Measurements from ENCODE around the gene RRM2.
A peak's percentile ranks its signal among the peaks of the same experiment; 100 is the strongest.

The RRM2 gene

DNA sequence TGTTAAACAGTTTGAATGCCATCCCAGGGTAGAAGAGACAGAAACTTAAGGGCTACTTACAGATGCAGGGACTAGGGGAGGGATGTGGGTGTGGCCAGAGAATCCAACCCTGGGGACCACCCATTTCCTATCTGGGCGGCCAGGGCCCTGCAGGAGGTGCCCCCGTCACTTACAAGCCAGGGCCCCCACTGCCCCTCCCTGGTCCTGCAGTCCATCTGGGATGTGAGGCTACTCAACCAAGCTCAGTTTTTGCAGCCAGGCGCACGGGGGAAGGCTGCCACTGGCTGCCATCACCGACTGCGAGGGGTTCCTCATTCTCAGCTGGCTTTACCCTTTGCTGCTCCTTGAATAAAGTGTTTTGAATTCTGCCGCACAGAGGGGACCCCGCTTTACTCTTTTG lies 42.1 kb downstream of the RRM2 start:
- TF ChIP-seq, protein P1, sequence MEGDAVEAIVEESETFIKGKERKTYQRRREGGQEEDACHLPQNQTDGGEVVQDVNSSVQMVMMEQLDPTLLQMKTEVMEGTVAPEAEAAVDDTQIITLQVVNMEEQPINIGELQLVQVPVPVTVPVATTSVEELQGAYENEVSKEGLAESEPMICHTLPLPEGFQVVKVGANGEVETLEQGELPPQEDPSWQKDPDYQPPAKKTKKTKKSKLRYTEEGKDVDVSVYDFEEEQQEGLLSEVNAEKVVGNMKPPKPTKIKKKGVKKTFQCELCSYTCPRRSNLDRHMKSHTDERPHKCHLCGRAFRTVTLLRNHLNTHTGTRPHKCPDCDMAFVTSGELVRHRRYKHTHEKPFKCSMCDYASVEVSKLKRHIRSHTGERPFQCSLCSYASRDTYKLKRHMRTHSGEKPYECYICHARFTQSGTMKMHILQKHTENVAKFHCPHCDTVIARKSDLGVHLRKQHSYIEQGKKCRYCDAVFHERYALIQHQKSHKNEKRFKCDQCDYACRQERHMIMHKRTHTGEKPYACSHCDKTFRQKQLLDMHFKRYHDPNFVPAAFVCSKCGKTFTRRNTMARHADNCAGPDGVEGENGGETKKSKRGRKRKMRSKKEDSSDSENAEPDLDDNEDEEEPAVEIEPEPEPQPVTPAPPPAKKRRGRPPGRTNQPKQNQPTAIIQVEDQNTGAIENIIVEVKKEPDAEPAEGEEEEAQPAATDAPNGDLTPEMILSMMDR (IDR thresholded peaks at IDR 0.05): no peak
- Mint-ChIP-seq H3K9me3 (no peaks in the 10 kb centered on the region), H3K36me3 (ENCODE audit: low read depth) (no peaks in the 10 kb centered on the region), H3K27ac (no peak overlapping the region), H3K4me3 (no peak overlapping the region), H3K27me3 (ENCODE audit: low read depth, poor library complexity) (no peaks in the 10 kb centered on the region), H3K4me1 (peaks cover 63% of the 10 kb centered on the region)
- no peak for DNase-seq

DNA sequence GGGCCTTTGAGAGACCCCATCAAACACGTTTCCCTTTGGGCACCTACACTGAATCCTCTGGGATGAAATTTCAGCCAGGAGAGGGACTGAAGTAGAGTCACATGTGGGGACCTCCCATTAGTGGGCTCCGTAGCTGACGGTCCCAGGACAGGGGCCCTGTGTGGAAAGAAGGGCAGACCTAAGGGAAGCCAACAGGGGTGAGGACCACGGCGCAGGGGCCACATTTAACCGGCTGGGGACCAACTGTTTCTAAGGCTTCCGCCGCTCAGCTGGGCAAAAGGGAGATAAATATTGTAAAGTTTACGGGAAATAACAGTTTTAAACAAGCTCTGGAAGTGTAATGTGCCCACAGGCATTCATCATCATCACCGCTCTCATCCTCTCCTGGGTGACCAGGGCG lies 42.7 kb downstream of the RRM2 start:
- peak overlapping the region; percentile 86 for H3K27ac Mint-ChIP-seq

DNA sequence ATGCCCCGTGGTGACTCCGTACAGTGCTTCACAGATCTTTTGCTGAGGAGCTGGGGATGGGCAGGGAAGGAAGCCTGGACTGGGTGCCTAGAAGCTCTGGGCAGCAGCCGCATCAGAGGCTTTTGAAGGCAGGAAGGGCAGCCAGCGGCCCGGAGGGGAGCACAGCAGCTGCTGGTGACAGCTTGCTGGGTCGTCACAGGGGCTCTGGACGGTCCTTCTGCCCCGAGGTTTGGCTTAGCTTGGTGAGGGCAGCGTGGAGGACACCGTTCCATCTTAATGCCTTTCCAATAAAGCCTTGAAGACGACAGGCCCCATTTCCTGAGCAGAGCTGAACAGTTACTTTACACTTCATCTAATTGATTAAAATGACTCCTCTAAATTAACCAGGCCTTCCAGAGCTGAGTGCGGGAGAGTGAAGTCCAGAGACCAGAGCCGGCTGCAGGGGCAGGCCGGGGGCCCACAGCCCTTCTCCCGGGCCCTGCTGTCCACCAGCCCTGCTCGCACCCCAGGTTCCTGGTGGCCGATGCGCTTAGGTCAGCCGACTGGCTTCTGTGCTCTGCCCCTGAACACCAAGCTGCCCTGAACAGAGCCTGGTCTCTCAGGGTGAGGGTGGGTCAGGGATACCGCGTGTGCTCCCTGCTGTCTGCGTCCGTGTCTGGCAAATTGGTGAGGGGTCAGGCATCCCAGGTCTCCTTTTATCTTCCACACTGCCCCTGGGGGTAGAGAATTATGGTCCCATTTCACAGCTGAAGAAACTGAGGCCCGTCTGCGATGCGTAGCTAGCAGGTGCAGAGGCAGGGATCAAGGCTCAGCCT lies 43.5 kb downstream of the RRM2 start:
- Mint-ChIP-seq H3K4me3 (no peak overlapping the region), H3K27me3 (ENCODE audit: low read depth, poor library complexity) (no peaks in the 10 kb centered on the region), H3K4me1 (peaks cover 66% of the 10 kb centered on the region), H3K9me3 (no peaks in the 10 kb centered on the region), H3K36me3 (ENCODE audit: low read depth) (no peaks in the 10 kb centered on the region), H3K27ac (no peak overlapping the region)
- TF ChIP-seq, protein P1 (IDR thresholded peaks at IDR 0.05): no peak
- no peak for DNase-seq

More for the DNA sequence above, 42.7 kb downstream of the RRM2 start:
- TF ChIP-seq, protein P1 (IDR thresholded peaks at IDR 0.05): no peak
- peaks cover 63% of the 10 kb centered on the region for H3K4me1 Mint-ChIP-seq
- H3K4me3 Mint-ChIP-seq: no peak overlapping the region
- no peaks in the 10 kb centered on the region for H3K36me3 Mint-ChIP-seq (ENCODE audit: low read depth)
- no peaks in the 10 kb centered on the region for H3K27me3 Mint-ChIP-seq (ENCODE audit: low read depth, poor library complexity)
- no peaks in the 10 kb centered on the region for H3K9me3 Mint-ChIP-seq
- no peak for DNase-seq

DNA sequence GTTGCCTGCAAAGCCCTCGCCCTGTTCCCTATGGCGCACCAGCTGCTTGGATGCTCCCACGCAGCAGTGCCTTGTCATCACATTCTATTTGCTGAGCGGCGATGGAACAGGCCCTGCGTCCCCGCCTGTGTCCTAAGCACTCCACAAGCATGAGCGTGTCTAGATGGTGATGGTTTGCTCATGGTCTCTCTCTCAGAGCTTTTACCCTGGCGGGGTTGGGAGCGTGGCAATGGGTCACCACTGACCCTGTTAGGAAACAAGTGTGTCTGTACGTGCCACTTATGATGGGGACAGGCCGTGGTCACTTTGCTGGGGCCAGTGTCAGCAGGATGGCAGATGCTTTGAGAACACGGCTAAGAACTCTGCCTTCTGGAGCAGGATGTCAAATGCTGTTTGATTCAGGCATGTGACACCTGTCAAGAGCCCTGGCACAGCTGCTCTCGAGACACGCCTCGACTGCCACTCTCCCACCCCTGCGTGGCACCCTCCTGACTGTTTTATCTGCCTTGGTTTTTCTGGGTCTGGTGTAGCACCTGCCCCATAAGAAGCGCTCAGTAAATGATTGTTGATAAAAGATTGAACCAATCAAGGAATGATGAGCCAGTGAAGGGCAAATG lies 44.2 kb downstream of the RRM2 start:
- H3K27ac Mint-ChIP-seq: no peak overlapping the region

DNA sequence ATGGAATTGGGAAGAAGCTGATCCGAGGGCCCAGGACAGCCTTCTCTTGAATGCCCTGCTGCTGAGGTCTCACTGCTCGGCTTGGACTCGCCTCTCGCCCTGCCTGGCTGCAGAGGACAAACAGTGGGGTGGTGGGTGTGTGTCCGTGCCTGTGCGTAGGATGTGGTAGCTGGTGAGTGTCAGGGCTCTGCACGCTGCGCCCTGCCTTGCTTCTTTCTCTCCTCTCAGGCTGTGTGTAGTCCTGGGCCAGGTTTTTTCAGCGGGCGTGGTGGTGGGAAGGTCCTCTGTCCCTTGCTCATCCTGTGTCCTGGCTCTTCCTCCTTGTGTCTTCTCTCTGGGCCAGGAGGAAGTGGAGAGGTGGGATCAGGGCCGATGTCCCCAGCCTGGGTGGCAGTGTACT lies 44.8 kb downstream of the RRM2 start:
- peak overlapping the region; percentile 87 for H3K27ac Mint-ChIP-seq
- no peaks in the 10 kb centered on the region for H3K9me3 Mint-ChIP-seq
- H3K27me3 Mint-ChIP-seq (ENCODE audit: low read depth, poor library complexity): no peaks in the 10 kb centered on the region
- no peak for DNase-seq
- H3K4me3 Mint-ChIP-seq: no peak overlapping the region
- TF ChIP-seq, protein P1 (IDR thresholded peaks at IDR 0.05): no peak
- H3K36me3 Mint-ChIP-seq (ENCODE audit: low read depth): no peaks in the 10 kb centered on the region
- H3K4me1 Mint-ChIP-seq: peaks cover 71% of the 10 kb centered on the region

More for the DNA sequence above, 44.2 kb downstream of the RRM2 start:
- TF ChIP-seq, protein P1 (IDR thresholded peaks at IDR 0.05): no peak
- no peak for DNase-seq
- peaks cover 66% of the 10 kb centered on the region for H3K4me1 Mint-ChIP-seq
- no peaks in the 10 kb centered on the region for H3K36me3 Mint-ChIP-seq (ENCODE audit: low read depth)
- no peak overlapping the region for H3K4me3 Mint-ChIP-seq
- no peaks in the 10 kb centered on the region for H3K27me3 Mint-ChIP-seq (ENCODE audit: low read depth, poor library complexity)
- H3K9me3 Mint-ChIP-seq: no peaks in the 10 kb centered on the region

Data from nephron progenitor cell (in vitro differentiated cells).